Mesenchymal stem cell (in vitro differentiated cells and primary cell): Measurements from ENCODE around the gene POU3F4.

Experiments
- DNase-seq: peaks from one replicate; pipeline ENCODE4 v3.0.0-alpha.2; 2013
- H2AFZ ChIP-seq: one replicate; pipeline ENCODE4 v1.6.1; 2013; ENCODE audit warnings: low read depth, mild to moderate bottlenecking, control low read depth, inconsistent platforms, low read length, moderate library complexity
- H2AK5ac ChIP-seq: 2 replicates; pipeline ENCODE4 v1.6.1; 2013; ENCODE audit warnings: low read length, moderate library complexity, mild to moderate bottlenecking, inconsistent platforms; ENCODE audit not compliant: severe bottlenecking
- H2BK120ac ChIP-seq: one replicate; pipeline ENCODE4 v1.6.1; 2013; ENCODE audit warnings: low read depth, mild to moderate bottlenecking, inconsistent platforms, low read length, moderate library complexity
- H2BK12ac ChIP-seq, 2 experiments: one replicate each; pipeline ENCODE4 v1.6.1; 2013; ENCODE audit warnings: inconsistent platforms in 2 of 2, low read length in 2 of 2, mild to moderate bottlenecking in 2 of 2, moderate library complexity in 2 of 2, control low read depth in 1 of 2
- H2BK15ac ChIP-seq: one replicate; pipeline ENCODE4 v1.6.1; 2013; ENCODE audit warnings: mild to moderate bottlenecking, low read depth, inconsistent platforms; ENCODE audit not compliant: poor library complexity, severe bottlenecking
- H2BK5ac ChIP-seq: 2 replicates; pipeline ENCODE4 v1.6.1; 2013; ENCODE audit warnings: low read depth, mild to moderate bottlenecking, low read length, control low read depth, inconsistent platforms; ENCODE audit not compliant: poor library complexity, severe bottlenecking
- H3K14ac ChIP-seq, 2 experiments: one replicate each; pipeline ENCODE4 v1.6.1; 2013; ENCODE audit warnings: inconsistent platforms in 2 of 2, low read length in 2 of 2, control low read depth in 1 of 2, mild to moderate bottlenecking in 1 of 2, moderate library complexity in 1 of 2
- H3K18ac ChIP-seq, 2 experiments: one replicate each; pipeline ENCODE4 v1.6.1; 2013; ENCODE audit warnings: inconsistent platforms in 2 of 2, low read length in 2 of 2, control low read depth in 1 of 2, low read depth in 1 of 2, mild to moderate bottlenecking in 1 of 2
- H3K23ac ChIP-seq, 2 experiments: one replicate each; pipeline ENCODE4 v1.6.1; 2013; ENCODE audit warnings: inconsistent platforms in 2 of 2, low read length in 2 of 2, mild to moderate bottlenecking in 2 of 2, moderate library complexity in 2 of 2, control low read depth in 1 of 2
- H3K27ac ChIP-seq: 2 replicates; pipeline ENCODE4 v1.5.1; 2013; ENCODE audit warnings: mild to moderate bottlenecking, moderate library complexity, low read length, control low read depth, inconsistent platforms; ENCODE audit not compliant: poor library complexity, severe bottlenecking
- H3K27me3 ChIP-seq, 2 experiments: 2 replicates each; pipeline versions ENCODE4 v1.6.1 to v1.7.0; 2013; ENCODE audit warnings: low read length in 2 of 2, mild to moderate bottlenecking in 2 of 2, moderate library complexity in 2 of 2, control low read depth in 1 of 2, inconsistent platforms in 1 of 2; ENCODE audit not compliant: control insufficient read depth in 1 of 2, insufficient read depth in 1 of 2
- H3K36me3 ChIP-seq, 2 experiments: 2 replicates each; pipeline versions ENCODE4 v1.6.1 to v1.7.0; 2013; ENCODE audit warnings: low read length in 2 of 2, control low read depth in 1 of 2, inconsistent platforms in 1 of 2, low read depth in 1 of 2, mild to moderate bottlenecking in 1 of 2; ENCODE audit not compliant: insufficient read depth in 2 of 2, control insufficient read depth in 1 of 2
- H3K4ac ChIP-seq, 2 experiments: one replicate each; pipeline ENCODE4 v1.6.1; 2013; ENCODE audit warnings: inconsistent platforms in 2 of 2, low read length in 2 of 2, mild to moderate bottlenecking in 2 of 2, moderate library complexity in 2 of 2, control low read depth in 1 of 2, low read depth in 1 of 2
- H3K4me1 ChIP-seq: 2 replicates; pipeline ENCODE4 v1.6.1; 2013; ENCODE audit warnings: low read depth, low read length, control low read depth; ENCODE audit not compliant: control insufficient read depth, insufficient read depth
- H3K4me2 ChIP-seq: 2 replicates; pipeline ENCODE4 v1.6.1; 2013; ENCODE audit warnings: low read length, mild to moderate bottlenecking, inconsistent platforms; ENCODE audit not compliant: poor library complexity, severe bottlenecking
- H3K4me3 ChIP-seq, 2 experiments: 2 replicates each; pipeline versions ENCODE4 v1.5.1 to v1.7.0; 2013; ENCODE audit warnings: low read length in 2 of 2, mild to moderate bottlenecking in 2 of 2, control low read depth in 1 of 2, low read depth in 1 of 2; ENCODE audit not compliant: insufficient read depth in 1 of 2
- H3K79me1 ChIP-seq: replicated peaks from 2 replicates; pipeline ENCODE4 v1.6.1; 2013; ENCODE audit warnings: mild to moderate bottlenecking, control low read depth, low read length, inconsistent platforms; ENCODE audit not compliant: poor library complexity, severe bottlenecking
- H3K9ac ChIP-seq: 2 replicates; pipeline ENCODE4 v1.7.0; 2013; ENCODE audit warnings: mild to moderate bottlenecking, low read length, moderate library complexity
- H3K9me3 ChIP-seq: 2 replicates; pipeline ENCODE4 v1.7.0; 2013; ENCODE audit warnings: mild to moderate bottlenecking, low read length; ENCODE audit not compliant: control insufficient read depth
- H4K8ac ChIP-seq: one replicate; pipeline ENCODE4 v1.6.1; 2013; ENCODE audit warnings: inconsistent platforms, mild to moderate bottlenecking, low read length, moderate library complexity
- H4K91ac ChIP-seq: one replicate; pipeline ENCODE4 v1.6.1; 2013; ENCODE audit warnings: mild to moderate bottlenecking, low read length, inconsistent platforms
- WGBS: methylation state at CpG from one replicate; pipeline ENCODE4 v1.1.7; 2013; ENCODE audit warnings: mixed read lengths; 5-methylcytosine and 5-hydroxymethylcytosine counted together

The POU3F4 gene

GRCh38 chrX:83501530-83501929 lies 6.6 kb upstream of the POU3F4 start:
- H3K9me3 ChIP-seq: no peaks in the 10 kb centered on the region
- peaks cover 0 to 38% of the 10 kb centered on the region in 2 experiments for H3K27me3 ChIP-seq
- H2BK120ac ChIP-seq: no peak overlapping the region
- no peak overlapping the region for H3K18ac ChIP-seq
- no peak overlapping the region for H2BK5ac ChIP-seq
- H3K14ac ChIP-seq: no peak overlapping the region
- 9% methylated on average over 11 of the region's 11 CpGs for WGBS
- H2BK15ac ChIP-seq: no peak overlapping the region
- no peak overlapping the region for H3K4ac ChIP-seq
- H3K4me2 ChIP-seq: no peak overlapping the region
- H4K91ac ChIP-seq: no peak overlapping the region
- H3K23ac ChIP-seq: no peak overlapping the region
- H3K4me3 ChIP-seq: no peak overlapping the region
- H4K8ac ChIP-seq: no peak overlapping the region
- H2AK5ac ChIP-seq: no peak overlapping the region
- DNase-seq: no peak
- no peak overlapping the region for H2AFZ ChIP-seq
- H2BK12ac ChIP-seq: no peak overlapping the region
- H3K36me3 ChIP-seq: no peaks in the 10 kb centered on the region
- H3K9ac ChIP-seq: no peak overlapping the region
- H3K79me1 ChIP-seq: no peaks in the 10 kb centered on the region
- H3K4me1 ChIP-seq: no peaks in the 10 kb centered on the region
- no peak overlapping the region for H3K27ac ChIP-seq

GRCh38 chrX:83504721-83505479 lies 3.2 kb upstream of the POU3F4 start:
- Histone ChIP-seq H2AFZ (no peak overlapping the region), H3K14ac (no peak overlapping the region), H2BK120ac (no peak overlapping the region), H2AK5ac (no peak overlapping the region), H2BK5ac (no peak overlapping the region), H4K8ac (no peak overlapping the region), H2BK15ac (no peak overlapping the region), H3K36me3 (no peaks in the 10 kb centered on the region), H3K27me3 (peaks cover 20 to 55% of the 10 kb centered on the region in 2 experiments), H3K4me2 (no peak overlapping the region), H3K79me1 (no peaks in the 10 kb centered on the region), H3K4ac (no peak overlapping the region), H3K9ac (no peak overlapping the region), H3K18ac (no peak overlapping the region), H3K4me1 (no peaks in the 10 kb centered on the region), H3K23ac (no peak overlapping the region), H3K27ac (no peak overlapping the region), H2BK12ac (no peak overlapping the region), H3K9me3 (no peaks in the 10 kb centered on the region), H4K91ac (no peak overlapping the region), H3K4me3 (no peak overlapping the region)
- no peak for DNase-seq
- WGBS: 0% methylated on average over 2 of the region's 11 CpGs

- Histone ChIP-seq H3K23ac (no peak overlapping the region), H3K14ac (no peak overlapping the region), H2BK12ac (no peak overlapping the region), H4K91ac (no peak overlapping the region), H3K18ac (no peak overlapping the region), H3K4me3 (no peak overlapping the region), H4K8ac (no peak overlapping the region), H2BK15ac (no peak overlapping the region), H2BK5ac (no peak overlapping the region), H2AFZ (no peak overlapping the region), H3K9ac (no peak overlapping the region), H3K36me3 (no peaks in the 10 kb centered on the region), H2AK5ac (no peak overlapping the region), H3K9me3 (no peaks in the 10 kb centered on the region), H3K4me2 (no peak overlapping the region), H3K27me3 (peaks cover 27 to 50% of the 10 kb centered on the region in 2 experiments), H3K4ac (no peak overlapping the region), H3K4me1 (no peaks in the 10 kb centered on the region), H3K27ac (no peak overlapping the region), H2BK120ac (no peak overlapping the region), H3K79me1 (no peaks in the 10 kb centered on the region)
- WGBS: under 1% methylated on average over 47 of the region's 50 CpGs
- DNase-seq: no peak
Measured at GRCh38 chrX:83508526-83509253, 600 bp downstream of the POU3F4 start.

GRCh38 chrX:83509254-83509801 lies 1.2 kb downstream of the POU3F4 start:
- peaks cover 27 to 47% of the 10 kb centered on the region in 2 experiments for H3K27me3 ChIP-seq
- no peaks in the 10 kb centered on the region for H3K4me1 ChIP-seq
- no peak for DNase-seq
- H2BK5ac ChIP-seq: no peak overlapping the region
- no peak overlapping the region for H3K23ac ChIP-seq
- H3K36me3 ChIP-seq: no peaks in the 10 kb centered on the region
- no peak overlapping the region for H2BK120ac ChIP-seq
- no peak overlapping the region for H4K8ac ChIP-seq
- H2BK15ac ChIP-seq: no peak overlapping the region
- H2BK12ac ChIP-seq: no peak overlapping the region
- H3K4me3 ChIP-seq: no peak overlapping the region
- H2AK5ac ChIP-seq: no peak overlapping the region
- H3K27ac ChIP-seq: no peak overlapping the region
- no peak overlapping the region for H3K4me2 ChIP-seq
- H2AFZ ChIP-seq: no peak overlapping the region
- H4K91ac ChIP-seq: no peak overlapping the region
- under 1% methylated on average over 16 of the region's 16 CpGs for WGBS
- H3K18ac ChIP-seq: no peak overlapping the region
- no peak overlapping the region for H3K9ac ChIP-seq
- no peak overlapping the region for H3K14ac ChIP-seq
- H3K4ac ChIP-seq: no peak overlapping the region
- no peaks in the 10 kb centered on the region for H3K79me1 ChIP-seq
- no peaks in the 10 kb centered on the region for H3K9me3 ChIP-seq
